Esophagus squamous epithelium (tissue), 5 donors: Measurements from ENCODE around the gene FBXW4. TPM values are rescaled to one million over a fixed set of nuclear protein-coding genes. Genes with fewer than 3 reads are reported as not detected.

ENCODE experiments used
- DNase-seq: peaks from one replicate; lab custom pipeline; 2025; lab: John Stamatoyannopoulos, UW
- H3K27ac ChIP-seq, 4 donors: fragments of 200-600 bp; sonication (generic); one replicate each; pipeline ENCODE4 v1.5.1; 2016 to 2019; ENCODE audit warnings: mild to moderate bottlenecking in 1 of 4
- H3K27me3 ChIP-seq, 4 donors: fragments of 200-600 bp; sonication (generic); 1 replicate in 3 of 4; 2 replicates in 1 of 4; pipeline versions ENCODE4 v1.5.1 to v1.6.0; 2017 to 2021; ENCODE audit warnings: antibody characterized with exemption in 1 of 4
- H3K36me3 ChIP-seq, 3 donors: fragments of 200-600 bp; sonication (generic); one replicate each; pipeline ENCODE4 v1.5.1; 2016 to 2019
- H3K4me1 ChIP-seq, 3 donors: fragments of 200-600 bp; sonication (generic); one replicate each; pipeline ENCODE4 v1.5.1; 2017 to 2019
- H3K4me3 ChIP-seq, 4 donors: fragments of 200-600 bp; sonication (generic); 1 replicate in 3 of 4; 2 replicates in 1 of 4; pipeline ENCODE4 v1.5.1; 2016 to 2019; ENCODE audit warnings: mild to moderate bottlenecking in 2 of 4, moderate library complexity in 1 of 4
- H3K9me3 ChIP-seq, 3 donors: fragments of 200-600 bp; sonication (generic); one replicate each; pipeline ENCODE4 v1.5.1; 2016 to 2019
- CTCF ChIP-seq, 6 experiments: fragments of 450-650 bp in 4 of 6; fragments of 200-600 bp in 2 of 6; sonication (generic) in 2 of 6; IDR thresholded peaks; one replicate each; pipeline ENCODE4 v1.5.1; 2016 to 2019; ENCODE audit warnings: antibody characterized with exemption in 6 of 6, mild to moderate bottlenecking in 4 of 6, moderate library complexity in 4 of 6
- POLR2A ChIP-seq, 4 donors: fragments of 450-650 bp; IDR thresholded peaks; one replicate each; pipeline ENCODE4 v1.6.1; 2017; ENCODE audit warnings: antibody characterized with exemption in 4 of 4, mild to moderate bottlenecking in 4 of 4, moderate library complexity in 3 of 4
- WGBS, 2 donors: methylation state at CpG; one replicate each; pipeline ENCODE4 v1.1.5; 2018; 5-methylcytosine and 5-hydroxymethylcytosine counted together
- intact Hi-C: fragments of 100-400 bp; cut with DNase I; formaldehyde crosslinking; loops from one replicate; pipeline ENCODE4 v1.15.0; 2022
- total RNA-seq, 4 donors: library from RNA; depleted of rRNA; stranded (reverse); fragments of >200 nt; gene quantifications; one replicate each; pipeline ENCODE4 v1.1.0, GENCODE V29; 2016
- donor health status: DM: yes; HTN: yes; CAD: no.

FBXW4 gene
- total RNA-seq, 4 donors from 2014 or later, result 26.4 to 85.3 (median 44.0) TPM

GRCh38 chr10:101660256-101660655, 34.7 kb downstream of the FBXW4 start:
- Histone ChIP-seq H3K4me1 (no peaks in the 10 kb centered on the region), H3K27ac (no peak overlapping the region), H3K9me3 (no peaks in the 10 kb centered on the region), H3K4me3 (no peak overlapping the region), H3K36me3 (peaks cover 14 to 100% (median 23%) of the 10 kb centered on the region in 3 donors), H3K27me3 (no peaks in the 10 kb centered on the region)
- intact Hi-C loops, result no loop called here
- no peak for TF ChIP-seq CTCF (IDR thresholded peaks at IDR 0.05)
- TF ChIP-seq POLR2A (IDR thresholded peaks at IDR 0.05), result no peak
- DNase-seq, result no peak
- 83 to 92% methylated on average over 3 to 4 of the region's 4 CpGs for WGBS, 2 donors

- intact Hi-C loops, result no loop called here
- H3K4me3 ChIP-seq, result no peak overlapping the region
- no peak overlapping the region for H3K27ac ChIP-seq
- H3K4me1 ChIP-seq, result no peaks in the 10 kb centered on the region
- H3K36me3 ChIP-seq, result peaks cover 11 to 100% (median 16%) of the 10 kb centered on the region in 3 donors
- H3K27me3 ChIP-seq, result no peaks in the 10 kb centered on the region
- TF ChIP-seq POLR2A (IDR thresholded peaks at IDR 0.05) (no peak), CTCF (IDR thresholded peaks at IDR 0.05) (no peak)
- no peak for DNase-seq
- 74 to 100% methylated on average over 1 to 3 of the region's 5 CpGs for WGBS, 2 donors
- no peaks in the 10 kb centered on the region for H3K9me3 ChIP-seq
These were observed 36.0 kb downstream of the FBXW4 start for GRCh38 chr10:101658975-101659374.

- H3K27ac ChIP-seq, result no peak overlapping the region
- no peaks in the 10 kb centered on the region for H3K4me1 ChIP-seq
- no peaks in the 10 kb centered on the region for H3K9me3 ChIP-seq
- 86 to 87% methylated on average over 1 to 2 of the region's 2 CpGs for WGBS, 2 donors
- DNase-seq, result no peak
- no peaks in the 10 kb centered on the region for H3K27me3 ChIP-seq
- H3K4me3 ChIP-seq, result no peak overlapping the region
- no peak for TF ChIP-seq CTCF (IDR thresholded peaks at IDR 0.05)
- no peak for TF ChIP-seq POLR2A (IDR thresholded peaks at IDR 0.05)
- H3K36me3 ChIP-seq, result peaks cover 5 to 100% (median 11%) of the 10 kb centered on the region in 3 donors
- intact Hi-C loops, result no loop called here
These were observed 38.1 kb downstream of the FBXW4 start for GRCh38 chr10:101656890-101657289.

- peaks cover 0 to 100% (median 11%) of the 10 kb centered on the region in 3 donors for H3K36me3 ChIP-seq
- no peaks in the 10 kb centered on the region for H3K4me1 ChIP-seq
- intact Hi-C loops, result no loop called here
- no peaks in the 10 kb centered on the region for H3K9me3 ChIP-seq
- H3K27me3 ChIP-seq, result no peaks in the 10 kb centered on the region
- no peak for DNase-seq
- H3K4me3 ChIP-seq, result no peak overlapping the region
- TF ChIP-seq POLR2A (IDR thresholded peaks at IDR 0.05), result no peak
- no peak for TF ChIP-seq CTCF (IDR thresholded peaks at IDR 0.05)
- no peak overlapping the region for H3K27ac ChIP-seq
- 61 to 81% methylated on average over 6 of the region's 6 CpGs for WGBS, 2 donors
These were observed 39.4 kb downstream of the FBXW4 start for GRCh38 chr10:101655570-101655969.

GRCh38 chr10:101653536-101653935, 41.4 kb downstream of the FBXW4 start:
- no peak for DNase-seq
- Histone ChIP-seq H3K4me3 (no peak overlapping the region), H3K36me3 (peaks cover 0 to 100% (median 11%) of the 10 kb centered on the region in 3 donors), H3K4me1 (no peaks in the 10 kb centered on the region), H3K9me3 (no peaks in the 10 kb centered on the region), H3K27ac (no peak overlapping the region), H3K27me3 (no peaks in the 10 kb centered on the region)
- intact Hi-C loops, result no loop called here
- WGBS, 2 donors, result 84 to 88% methylated on average over 8 of the region's 8 CpGs
- TF ChIP-seq POLR2A (IDR thresholded peaks at IDR 0.05), result no peak
- TF ChIP-seq CTCF (IDR thresholded peaks at IDR 0.05), result no peak
